Urinary bladder (tissue), 4 donors: ENCODE data around the gene PARK7. TPM values are rescaled to one million over a fixed set of nuclear protein-coding genes. Genes with fewer than 3 reads are reported as not detected.

Experiments used
- DNase-seq: peaks from one replicate; pipeline ENCODE4 v3.0.0-alpha.2; 2015; ENCODE audit errors: extremely low spot score
- H3K27ac ChIP-seq: one replicate; pipeline ENCODE4 v1.5.1; 2013; ENCODE audit warnings: low read depth, mild to moderate bottlenecking, moderate library complexity
- H3K36me3 ChIP-seq: one replicate; pipeline ENCODE4 v1.6.1; 2013; ENCODE audit warnings: mild to moderate bottlenecking, moderate library complexity; ENCODE audit not compliant: insufficient read depth
- H3K4me1 ChIP-seq: one replicate; pipeline ENCODE4 v1.6.1; 2013; ENCODE audit warnings: mild to moderate bottlenecking, moderate library complexity; ENCODE audit not compliant: insufficient read depth
- H3K4me3 ChIP-seq: one replicate; pipeline ENCODE4 v1.5.1; 2013; ENCODE audit warnings: low read depth, low read length
- WGBS: extraction: QIAGEN DNeasy Blood & Tissue Kit; methylation state at CpG from one replicate; pipeline ENCODE4 v1.1.7; 2013; 5-methylcytosine and 5-hydroxymethylcytosine counted together
- polyA plus RNA-seq: library from polyadenylated mRNA; stranded (reverse); fragments of 200-250 nt; gene quantifications from one replicate; pipeline ENCODE4 v1.2.3, GENCODE V29; 2013
- total RNA-seq: library from RNA; depleted of rRNA; stranded (reverse); fragments of >200 nt; gene quantifications from one replicate; pipeline ENCODE4 v1.2.3, GENCODE V29; 2014
- donor health status: healthy with polysubstance abuse.
- donor health status: healthy.

PARK7 gene
- total and polyA plus RNA-seq, 2 donors, result 132 to 297 TPM

DNA sequence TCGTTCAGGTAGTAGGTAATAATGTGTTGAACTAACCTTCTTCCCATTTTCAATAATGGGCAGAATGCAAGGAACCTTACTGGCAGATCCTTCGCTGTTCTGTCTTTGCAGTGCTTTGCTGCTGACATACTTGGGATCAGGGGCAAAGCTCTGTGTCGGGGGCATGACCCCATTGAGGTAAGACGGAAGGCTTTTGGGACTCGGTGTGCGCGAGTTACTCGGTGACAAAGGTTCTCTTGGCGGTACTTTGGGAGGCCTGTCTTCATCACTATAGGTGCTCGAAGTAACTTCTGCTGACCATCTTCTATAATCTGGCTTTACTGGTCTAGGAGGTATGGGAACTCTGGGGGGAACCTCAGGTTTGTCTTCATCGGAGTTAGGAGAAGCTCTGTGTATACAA lies 51.9 kb downstream of the PARK7 start:
- no peaks in the 10 kb centered on the region for H3K36me3 ChIP-seq
- no peaks in the 10 kb centered on the region for H3K4me1 ChIP-seq
- no peak for DNase-seq
- H3K27ac ChIP-seq, result no peak overlapping the region
- 90% methylated on average over 11 of the region's 11 CpGs for WGBS
- no peak overlapping the region for H3K4me3 ChIP-seq

- 70% methylated on average over 6 of the region's 6 CpGs for WGBS
Measured at GRCh38 chr1:8013800-8014199, 52.3 kb downstream of the PARK7 start.

DNA sequence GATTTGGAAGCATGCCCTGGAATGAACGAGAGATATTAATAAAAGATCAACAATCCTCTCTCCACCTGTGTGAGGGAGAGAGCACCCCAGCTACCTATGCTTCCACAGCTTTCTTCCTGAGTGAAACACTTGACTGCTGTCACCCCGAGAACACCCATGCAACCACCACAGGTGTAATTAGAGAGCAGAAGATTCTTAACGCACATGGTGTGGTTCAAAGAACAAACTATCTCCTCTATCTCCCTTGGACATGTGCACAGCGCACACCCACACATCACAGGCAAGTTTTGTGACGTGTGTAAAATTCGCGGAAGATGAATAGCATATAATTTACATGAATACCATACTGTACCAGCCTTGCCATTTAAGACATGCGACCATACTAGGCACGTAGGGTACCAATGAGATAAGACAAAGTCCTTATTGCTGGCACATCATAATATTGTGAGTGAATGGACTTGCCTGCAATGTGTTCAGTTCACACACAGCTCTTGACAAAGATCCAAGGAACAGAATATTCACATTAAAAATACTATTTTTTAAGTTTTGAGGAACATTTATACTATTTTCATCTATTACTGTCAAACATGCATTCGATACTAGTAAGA lies 53.0 kb downstream of the PARK7 start:
- WGBS, result 81% methylated on average over 10 of the region's 10 CpGs
- no peak overlapping the region for H3K27ac ChIP-seq
- no peaks in the 10 kb centered on the region for H3K36me3 ChIP-seq
- DNase-seq, result no peak
- H3K4me1 ChIP-seq, result no peaks in the 10 kb centered on the region
- H3K4me3 ChIP-seq, result no peak overlapping the region

More at GRCh38 chr1:8013800-8014199, 52.3 kb downstream of the PARK7 start:
- no peak overlapping the region for H3K27ac ChIP-seq
- DNase-seq, result no peak
- no peaks in the 10 kb centered on the region for H3K4me1 ChIP-seq
- H3K4me3 ChIP-seq, result no peak overlapping the region
- no peaks in the 10 kb centered on the region for H3K36me3 ChIP-seq

DNA sequence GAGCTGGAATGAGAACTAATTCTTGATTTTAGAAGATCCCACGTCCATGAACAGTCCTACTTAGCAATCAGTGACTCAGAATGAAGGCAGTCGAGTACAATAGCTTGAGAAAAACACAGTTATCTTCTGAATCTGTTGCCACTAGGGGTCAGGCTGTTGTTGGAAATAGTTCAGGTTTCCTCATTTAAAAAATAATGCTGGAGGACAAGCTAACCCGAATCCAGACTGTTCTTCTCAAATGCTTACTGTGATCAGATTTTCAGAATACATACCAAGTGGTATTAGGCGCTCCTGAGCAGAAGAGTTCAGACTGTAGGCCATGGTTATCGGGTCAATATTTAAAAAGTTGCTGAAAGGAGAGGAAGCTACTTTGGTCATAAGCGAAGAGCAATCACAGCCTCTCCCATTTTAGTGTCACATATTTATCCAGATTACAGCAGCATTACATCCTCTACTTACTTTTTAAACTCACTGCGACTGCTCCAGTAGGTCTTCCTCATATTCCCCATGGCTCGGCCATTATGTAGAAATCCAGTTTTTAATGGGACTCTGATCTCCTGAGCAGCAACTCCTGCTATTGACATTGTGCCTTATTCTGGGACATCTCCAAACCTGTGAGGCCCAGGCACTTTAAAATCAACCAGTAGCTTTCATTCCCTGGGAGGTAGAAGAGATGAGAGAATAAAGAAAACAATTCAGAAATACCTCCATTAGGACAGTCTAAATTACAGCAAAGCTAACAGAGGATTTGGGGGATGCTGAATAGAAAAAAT lies 53.7 kb downstream of the PARK7 start:
- H3K4me3 ChIP-seq, result no peak overlapping the region
- DNase-seq, result peak; percentile 84
- no peaks in the 10 kb centered on the region for H3K4me1 ChIP-seq
- WGBS, result 21% methylated on average over 8 of the region's 8 CpGs
- no peaks in the 10 kb centered on the region for H3K36me3 ChIP-seq
- no peak overlapping the region for H3K27ac ChIP-seq

GRCh38 chr1:8015809-8016165 lies 54.3 kb downstream of the PARK7 start:
- Histone ChIP-seq H3K4me1 (no peaks in the 10 kb centered on the region), H3K27ac (no peak overlapping the region), H3K36me3 (no peaks in the 10 kb centered on the region), H3K4me3 (no peak overlapping the region)
- DNase-seq, result no peak
- WGBS, result 32% methylated on average over 2 of the region's 2 CpGs

DNA sequence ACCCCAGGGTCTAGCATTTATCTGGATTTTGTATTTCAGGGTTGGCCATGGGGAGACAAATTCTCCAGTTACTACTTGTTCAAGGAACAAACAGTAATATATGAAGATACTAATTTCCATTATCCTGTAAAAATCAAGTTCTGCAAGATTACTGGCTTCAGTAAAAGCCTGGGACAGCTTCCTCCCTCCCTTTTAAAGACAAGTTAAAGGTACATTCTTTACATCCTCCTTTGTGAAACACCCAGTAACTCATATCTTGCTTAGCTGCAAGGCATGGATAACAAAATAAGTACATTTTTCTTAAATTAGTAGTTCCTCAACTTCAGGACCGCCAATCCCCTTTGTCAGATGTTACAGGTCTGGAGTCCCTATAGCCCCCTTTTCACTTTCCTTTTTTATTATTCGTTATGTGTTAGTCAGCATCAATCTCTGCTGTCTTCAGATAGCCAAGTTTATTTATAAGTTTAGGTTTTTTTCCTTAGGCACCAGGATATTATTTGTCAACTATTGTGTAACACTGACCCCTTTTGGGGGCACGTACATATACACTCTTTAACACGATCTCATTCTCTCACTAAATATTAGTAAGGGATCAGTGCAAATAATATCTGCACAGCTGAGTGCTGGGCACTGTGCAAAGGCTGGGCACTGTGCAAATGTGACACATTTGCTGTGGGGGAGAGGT lies 54.8 kb downstream of the PARK7 start:
- H3K4me1 ChIP-seq, result no peaks in the 10 kb centered on the region
- WGBS, result 53% methylated on average over 4 of the region's 4 CpGs
- H3K27ac ChIP-seq, result peak overlapping the region; percentile 59
- no peak overlapping the region for H3K4me3 ChIP-seq
- H3K36me3 ChIP-seq, result no peaks in the 10 kb centered on the region
- no peak for DNase-seq

GRCh38 chr1:8016895-8017241 lies 55.4 kb downstream of the PARK7 start:
- no peaks in the 10 kb centered on the region for H3K36me3 ChIP-seq
- no peak overlapping the region for H3K27ac ChIP-seq
- DNase-seq, result no peak
- H3K4me3 ChIP-seq, result no peak overlapping the region
- no peaks in the 10 kb centered on the region for H3K4me1 ChIP-seq

DNA sequence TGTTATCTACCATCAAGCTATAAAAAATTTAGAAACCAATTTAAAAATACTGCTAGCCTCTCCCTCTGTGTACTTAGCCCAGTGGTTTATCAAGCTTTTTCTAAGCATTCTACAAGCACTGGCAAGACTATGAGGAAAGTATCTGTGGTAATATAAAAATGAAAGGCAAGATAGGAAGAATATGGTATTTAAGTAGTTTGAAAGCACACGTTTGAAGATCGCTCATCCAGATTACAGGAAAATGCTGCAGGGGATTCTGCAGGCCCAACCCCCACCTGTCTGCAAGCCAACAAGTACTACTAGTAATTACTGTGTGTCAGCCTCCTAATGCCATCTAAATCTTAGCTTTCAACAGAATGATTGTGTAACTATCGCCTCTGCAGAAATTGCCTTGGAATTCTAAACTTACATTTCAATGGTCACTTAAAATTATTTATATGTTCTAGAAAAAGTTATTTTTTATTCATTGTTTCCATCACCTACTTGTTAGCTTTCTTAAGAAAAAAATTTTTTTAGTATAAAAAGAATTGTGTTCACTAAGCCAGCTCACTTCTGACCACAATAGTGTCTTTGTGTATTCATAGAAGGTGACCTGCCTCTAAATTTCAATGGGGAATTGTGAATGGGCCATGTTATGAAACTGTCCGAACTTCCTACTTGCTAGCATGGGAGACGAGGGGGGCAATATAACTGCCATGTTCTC lies 56.1 kb downstream of the PARK7 start:
- DNase-seq, result no peak
- Histone ChIP-seq H3K4me1 (no peaks in the 10 kb centered on the region), H3K4me3 (no peak overlapping the region), H3K27ac (no peak overlapping the region), H3K36me3 (no peaks in the 10 kb centered on the region)
- 46% methylated on average over 5 of the region's 5 CpGs for WGBS

DNA sequence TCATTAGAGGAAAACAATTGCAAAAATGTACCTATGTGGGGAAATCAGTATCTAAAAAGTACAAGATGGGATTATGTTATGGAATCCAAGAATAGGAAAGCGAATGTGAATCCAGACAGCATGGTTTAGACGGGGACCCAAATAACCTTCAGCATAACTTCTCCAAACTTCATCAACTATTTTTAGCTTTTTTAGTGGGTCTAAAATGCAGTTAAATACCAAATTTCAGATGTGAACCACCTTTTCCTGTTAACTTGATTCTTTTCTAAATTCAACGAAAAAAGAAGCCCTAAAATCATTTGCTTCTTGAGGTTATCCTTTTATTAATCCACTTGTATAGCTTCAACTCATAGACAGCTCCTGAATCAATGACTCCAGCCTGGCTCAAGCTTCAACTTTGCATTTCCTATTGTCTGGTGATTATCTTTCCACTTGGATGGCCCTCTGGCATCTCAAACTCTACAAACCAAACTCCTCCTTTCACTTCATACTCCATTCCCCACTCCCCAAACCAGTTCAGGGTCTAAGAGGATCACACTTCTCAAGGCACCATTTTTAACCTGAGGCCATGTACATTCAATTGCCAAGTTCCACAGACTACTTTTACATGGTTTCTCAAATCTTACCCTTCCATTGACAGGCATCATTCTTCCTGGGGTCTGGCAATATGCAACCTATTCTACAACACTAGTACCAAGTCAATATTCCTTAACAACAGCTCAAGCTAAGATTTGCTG lies 57.1 kb downstream of the PARK7 start:
- H3K4me1 ChIP-seq, result no peaks in the 10 kb centered on the region
- H3K36me3 ChIP-seq, result no peaks in the 10 kb centered on the region
- 87% methylated on average over 3 of the region's 3 CpGs for WGBS
- no peak for DNase-seq
- H3K27ac ChIP-seq, result no peak overlapping the region
- H3K4me3 ChIP-seq, result no peak overlapping the region

- Histone ChIP-seq H3K4me1 (no peaks in the 10 kb centered on the region), H3K27ac (peak overlapping the region; percentile 23), H3K4me3 (no peak overlapping the region), H3K36me3 (no peaks in the 10 kb centered on the region)
- DNase-seq, result no peak
- 97% methylated on average over 5 of the region's 5 CpGs for WGBS
Measured at GRCh38 chr1:8019229-8019620, 57.7 kb downstream of the PARK7 start.

- Histone ChIP-seq H3K27ac (no peak overlapping the region), H3K4me1 (no peaks in the 10 kb centered on the region), H3K4me3 (no peak overlapping the region), H3K36me3 (no peaks in the 10 kb centered on the region)
- peak; percentile 71 for DNase-seq
Measured at GRCh38 chr1:8020032-8020431, 58.5 kb downstream of the PARK7 start.

DNA sequence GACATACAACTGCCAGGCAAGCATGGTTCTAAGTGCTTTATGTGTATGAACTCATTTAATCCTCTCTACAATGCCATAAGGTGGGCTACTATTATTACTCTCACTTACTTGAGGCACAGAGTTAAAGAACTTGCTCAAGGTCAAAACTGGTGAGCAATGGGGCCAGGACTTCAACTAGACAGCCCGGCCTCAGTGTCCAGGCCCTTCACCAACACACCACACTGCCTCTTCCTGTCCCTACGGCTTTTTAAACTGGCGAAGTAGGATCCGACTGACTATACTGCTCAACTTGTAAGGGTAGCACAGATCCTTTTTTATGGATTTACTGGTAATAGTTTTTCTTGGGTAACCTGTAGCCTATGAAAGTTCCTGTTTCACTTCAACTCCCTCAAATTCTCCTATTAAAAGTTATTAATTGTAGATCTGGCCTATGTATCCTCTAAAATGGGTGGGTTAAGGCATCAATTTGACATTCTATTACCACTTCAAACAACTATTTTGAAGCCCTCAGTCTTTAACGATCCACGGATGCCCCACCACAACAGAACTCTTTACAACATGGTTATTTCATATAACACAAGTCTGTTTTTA lies 60.3 kb downstream of the PARK7 start:
- no peak for DNase-seq
- 93% methylated on average over 6 of the region's 6 CpGs for WGBS
- Histone ChIP-seq H3K27ac (no peak overlapping the region), H3K4me1 (no peaks in the 10 kb centered on the region), H3K4me3 (no peak overlapping the region), H3K36me3 (no peaks in the 10 kb centered on the region)
